Muscle of back (tissue), 11 donors: ENCODE measurements around the gene CRX. TPM values are rescaled to one million over a fixed set of nuclear protein-coding genes. Genes with fewer than 3 reads are reported as not detected.
"Not testable (repeated sequence)": the region's sequence is repeated elsewhere in the genome, so short reads cannot be mapped to it uniquely, and the experiment has no call there.

ENCODE experiments used
- DNase-seq, 3 donors: peaks; one replicate each; pipeline versions ENCODE4 v3.0.0 to v3.0.0-alpha.2; 2013
- polyA plus RNA-seq, 10 donors: library from polyadenylated mRNA; unstranded; fragments of 120-200 nt; gene quantifications; one replicate each; pipeline ENCODE4 v1.2.1, GENCODE V29; 2013; ENCODE audit not compliant: insufficient read length in 10 of 10

The CRX gene
- polyA plus RNA-seq, 10 donors = 0.14 TPM; not detected in 9

- DNase-seq = not testable (repeated sequence)
Observed at GRCh38 chr19:47858646-47859285, 37.0 kb downstream of the CRX start, which contains the start of gene TPRX2. Gene TPRX2, plus strand, starts transcription at chr19:47859235. Its CDS starts 12 bp downstream, at chr19:47859247.

- DNase-seq = not testable (repeated sequence)
Observed at GRCh38 chr19:47859838-47860237, 38.1 kb downstream of the CRX start.

GRCh38 chr19:47860602-47861297 is 39.0 kb downstream of the CRX start:
- no peak for DNase-seq

GRCh38 chr19:47861630-47862029 is 39.9 kb downstream of the CRX start:
- DNase-seq = no peak

GRCh38 chr19:47863514-47863936 is 41.8 kb downstream of the CRX start:
- DNase-seq = peak; percentile 58 to 87 (median 83)

- no peak for DNase-seq
Observed at GRCh38 chr19:47865166-47865565, 43.4 kb downstream of the CRX start.

- no peak for DNase-seq
Observed at GRCh38 chr19:47878906-47879305, 57.2 kb downstream of the CRX start.

GRCh38 chr19:47879385-47879784 is 57.6 kb downstream of the CRX start:
- not testable (repeated sequence) for DNase-seq

GRCh38 chr19:47881757-47882156 is 60.0 kb downstream of the CRX start:
- DNase-seq = no peak

GRCh38 chr19:47882890-47883289 is 61.2 kb downstream of the CRX start:
- no peak for DNase-seq

- DNase-seq = no peak
Observed at GRCh38 chr19:47885067-47885463, 63.3 kb downstream of the CRX start.

- DNase-seq = no peak
Observed at GRCh38 chr19:47886010-47886559, 64.3 kb downstream of the CRX start, which contains the start of gene SULT2A1. Gene SULT2A1, minus strand, starts transcription at chr19:47886315. Its CDS starts 58 bp downstream, at chr19:47886257.

- no peak for DNase-seq
Observed at GRCh38 chr19:47890865-47891621, 69.3 kb downstream of the CRX start.

- DNase-seq = no peak
Observed at GRCh38 chr19:47891622-47891922, 69.8 kb downstream of the CRX start.

GRCh38 chr19:47891923-47892666 is 70.4 kb downstream of the CRX start:
- DNase-seq = no peak

Other genes with a start within 250 kb of the CRX start
- gene ZNF541, start 248.8 kb upstream of the CRX start, polyA plus RNA-seq = under 1 TPM in 8 of 10 donors, not detected in 2; 0.14 to 0.44 (median 0.20) TPM
- gene BICRA, start 212.8 kb upstream of the CRX start, polyA plus RNA-seq = 10 to 100 TPM in 4 of 10 donors, 1 to 10 TPM in 6; 5.7 to 12.6 (median 10.0) TPM
- 100 to 1,000 TPM in 8 of 10 donors, 10 to 100 TPM in 2; 86.8 to 144 (median 110) TPM for gene EHD2, start 108.5 kb upstream of the CRX start, polyA plus RNA-seq
- 100 to 1,000 TPM; 398 to 594 (median 527) TPM for gene NOP53, start 76.4 kb upstream of the CRX start, polyA plus RNA-seq
- gene SELENOW, start 43.2 kb upstream of the CRX start, polyA plus RNA-seq = 100 to 1,000 TPM; 634 to 857 (median 820) TPM
- not detected for gene TPRX1, start 17.4 kb upstream of the CRX start, polyA plus RNA-seq
- not detected for gene TPRX2, start 37.3 kb downstream of the CRX start, polyA plus RNA-seq
- under 1 TPM in 1 of 10 donors, not detected in 9; 0.12 TPM for gene SULT2A1, start 64.4 kb downstream of the CRX start, polyA plus RNA-seq
- gene BSPH1, start 170.2 kb downstream of the CRX start, polyA plus RNA-seq = not detected
- not detected for gene ELSPBP1, start 172.7 kb downstream of the CRX start, polyA plus RNA-seq
- not detected for gene CABP5, start 222.1 kb downstream of the CRX start, polyA plus RNA-seq